Calu3 (cell line): Measurements from ENCODE around the gene PLCXD3. TPM values are rescaled to one million over a fixed set of nuclear protein-coding genes. Genes with fewer than 3 reads are reported as not detected.

Experiments used
- BruUV-seq: library from RNA; stranded (reverse); fragments of 400-500 nt; replicated peaks from 2 replicates; lab custom pipeline; 2021; lab: Mats Ljungman, UMichigan
- CTCF ChIA-PET: fragments of 300-600 bp; sonication (Branson Sonifier 250); formaldehyde crosslinking; loops from one replicate; lab custom pipeline; 2022; ENCODE audit warnings: antibody characterized with exemption; lab: Charles Lee
- DNase-seq: peaks from one replicate; pipeline ENCODE4 v3.0.0; 2022
- H3K27ac Mint-ChIP-seq: one replicate; pipeline ENCODE4 v1.8.0; 2022; ENCODE audit warnings: mixed read lengths; ENCODE audit not compliant: unreplicated experiment
- H3K27me3 Mint-ChIP-seq: one replicate; pipeline ENCODE4 v1.8.0; 2022; ENCODE audit warnings: mixed read lengths; ENCODE audit not compliant: unreplicated experiment
- H3K36me3 Mint-ChIP-seq: one replicate; pipeline ENCODE4 v1.8.0; 2022; ENCODE audit warnings: mild to moderate bottlenecking, moderate library complexity, mixed read lengths; ENCODE audit not compliant: insufficient read depth, unreplicated experiment
- H3K4me1 Mint-ChIP-seq: one replicate; pipeline ENCODE4 v1.8.0; 2022; ENCODE audit warnings: mild to moderate bottlenecking, low read depth, mixed read lengths; ENCODE audit not compliant: unreplicated experiment
- H3K4me3 Mint-ChIP-seq: one replicate; pipeline ENCODE4 v1.8.0; 2022; ENCODE audit warnings: mild to moderate bottlenecking, low read depth, moderate library complexity, mixed read lengths; ENCODE audit not compliant: unreplicated experiment
- H3K9me3 Mint-ChIP-seq: one replicate; pipeline ENCODE4 v1.8.0; 2022; ENCODE audit warnings: low read depth, mixed read lengths; ENCODE audit not compliant: unreplicated experiment
- CTCF ChIP-seq: fragments of 200-600 bp; IDR thresholded peaks from one replicate; pipeline ENCODE4 v1.8.0; 2022; ENCODE audit warnings: antibody characterized with exemption; ENCODE audit not compliant: unreplicated experiment
- intact Hi-C: fragments of 100-400 bp; cut with micrococcal nuclease; formaldehyde crosslinking; loops from one replicate; pipeline ENCODE4 v1.10.0; 2022; ENCODE audit not compliant: unreplicated experiment
- total RNA-seq: library from RNA; stranded (reverse); gene quantifications from 2 replicates; pipeline ENCODE4 v1.2.3, GENCODE V29; 2022

The PLCXD3 gene
- total RNA-seq, 1 experiment from 2014 or later, result not detected

- BruUV-seq, result no TSS peak
These were observed 106.6 kb downstream of the PLCXD3 start for GRCh38 chr5:41403846-41404245.

GRCh38 chr5:41402845-41403244, 107.6 kb downstream of the PLCXD3 start:
- BruUV-seq, result no TSS peak
- CTCF ChIA-PET, result interaction anchor here (0.6 kb wide), 1 partner anchor 55 kb away, joined by 4 read pairs; no protein-coding TSS in a partner anchor
- TF ChIP-seq CTCF, result no peak
- H3K4me1 Mint-ChIP-seq, result peaks cover 10% of the 10 kb centered on the region
- H3K9me3 Mint-ChIP-seq, result peaks cover 2% of the 10 kb centered on the region
- H3K27me3 Mint-ChIP-seq, result no peaks in the 10 kb centered on the region
- intact Hi-C loops, result no loop called here
- H3K4me3 Mint-ChIP-seq, result no peak overlapping the region
- no peak for DNase-seq
- H3K36me3 Mint-ChIP-seq, result no peaks in the 10 kb centered on the region
- H3K27ac Mint-ChIP-seq, result no peak overlapping the region

More at GRCh38 chr5:41403846-41404245, 106.6 kb downstream of the PLCXD3 start:
- CTCF ChIA-PET, result no interaction called here
- no peak overlapping the region for H3K27ac Mint-ChIP-seq
- TF ChIP-seq CTCF, result no peak
- H3K4me1 Mint-ChIP-seq, result peaks cover 10% of the 10 kb centered on the region
- H3K36me3 Mint-ChIP-seq, result no peaks in the 10 kb centered on the region
- intact Hi-C loops, result no loop called here
- no peaks in the 10 kb centered on the region for H3K9me3 Mint-ChIP-seq
- no peak overlapping the region for H3K4me3 Mint-ChIP-seq
- no peak for DNase-seq
- no peaks in the 10 kb centered on the region for H3K27me3 Mint-ChIP-seq

- peaks cover 5% of the 10 kb centered on the region for H3K9me3 Mint-ChIP-seq
- no peaks in the 10 kb centered on the region for H3K27me3 Mint-ChIP-seq
- no peak for DNase-seq
- TF ChIP-seq CTCF, result no peak
- intact Hi-C loops, result no loop called here
- H3K27ac Mint-ChIP-seq, result no peak overlapping the region
- CTCF ChIA-PET, result no interaction called here
- BruUV-seq, result no TSS peak
- no peak overlapping the region for H3K4me3 Mint-ChIP-seq
- no peaks in the 10 kb centered on the region for H3K4me1 Mint-ChIP-seq
- H3K36me3 Mint-ChIP-seq, result no peaks in the 10 kb centered on the region
These were observed 110.6 kb downstream of the PLCXD3 start for GRCh38 chr5:41399839-41400238.

- no peak for TF ChIP-seq CTCF
- CTCF ChIA-PET, result no interaction called here
- H3K27ac Mint-ChIP-seq, result no peak overlapping the region
These were observed 118.4 kb downstream of the PLCXD3 start for GRCh38 chr5:41392016-41392415.

More at GRCh38 chr5:41392016-41392415, 118.4 kb downstream of the PLCXD3 start:
- intact Hi-C loops, result no loop called here
- no peak for DNase-seq
- Mint-ChIP-seq H3K36me3 (no peaks in the 10 kb centered on the region), H3K9me3 (peaks cover 3% of the 10 kb centered on the region), H3K4me1 (no peaks in the 10 kb centered on the region), H3K4me3 (no peak overlapping the region), H3K27me3 (no peaks in the 10 kb centered on the region)
- no TSS peak for BruUV-seq
